ENCODE measurements around the gene PSMG3. TPM values are rescaled to one million over a fixed set of nuclear protein-coding genes. Genes with fewer than 3 reads are reported as not detected.

Gene PSMG3
- total and polyA plus RNA-seq, 2 of the 8 experiments (the other 6 are each of a cell fraction or from before 2014, with no cell fraction given): 30.2 to 62.0 TPM

DNA sequence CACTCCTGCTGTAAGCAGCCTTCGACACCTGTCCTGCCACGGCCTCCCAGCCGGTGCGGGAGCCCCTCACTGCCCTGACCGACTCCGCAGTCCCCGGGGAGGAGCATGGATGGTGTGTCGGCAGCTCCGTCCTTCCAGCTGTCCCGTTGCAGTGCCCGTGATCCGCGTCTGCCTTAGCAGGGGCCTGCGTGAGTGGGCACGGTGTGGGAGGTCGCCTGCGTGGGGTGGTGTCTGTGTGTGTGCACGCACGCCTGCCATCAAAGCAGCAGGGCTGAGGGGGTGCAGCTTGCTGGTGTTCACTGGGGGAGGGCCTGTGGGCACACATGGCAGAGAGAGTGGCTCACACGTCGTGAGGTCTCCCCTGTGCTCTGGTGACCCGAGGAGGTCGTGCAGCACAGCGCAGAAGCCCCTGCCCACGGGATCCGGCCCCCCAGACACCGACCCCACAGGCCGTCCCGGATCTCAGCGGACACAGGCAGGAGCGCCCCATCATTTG is 29.0 kb downstream of the PSMG3 start:
- 86% methylated on average over 19 of the region's 31 CpGs; no CpG with 5 or more reads in 1 of the 2 experiments for WGBS, 2 experiments (ENCODE audit: extremely low coverage in 1 of 2, insufficient coverage in 1 of 2, insufficient read length in 1 of 2, insufficient replicate concordance in 2 of 2, low coverage in 1 of 2, low lambda C conversion rate in 2 of 2, missing lambda C conversion rate in 1 of 2)
- peaks cover 9 to 19% (median 15%) of the 10 kb centered on the region in 4 experiments; a peak in 6 of 7 replicates for H3K4me1 ChIP-seq (replicated peaks in 1 of 4; ENCODE audit: control insufficient read depth in 3 of 4, insufficient read depth in 4 of 4, low read length in 3 of 4)
- peaks cover 6% of the 10 kb centered on the region; the same call in 1 of the 2 replicates for H3K79me1 ChIP-seq (ENCODE audit: low read depth, low read length)
- ChIA-PET POLR2A (ENCODE audit: partially characterized antibody) (interaction anchor here (2.6 kb wide), 1 partner anchor 12 kb away, joined by 7 read pairs; no protein-coding TSS in a partner anchor), CTCF (ENCODE audit: partially characterized antibody) (interaction anchor here (0.5 to 1.8 kb wide), 3 partner anchors 14 to 279 kb away, joined by 3 to 7 read pairs (median 3); partner anchors contain the start of gene TMEM184A)
- H4K5ac ChIP-seq (ENCODE audit: insufficient read length, low read depth, low read length): no peak overlapping the region
- H3K4me3 ChIP-seq (ENCODE audit: extremely low read depth in 1 of 4, insufficient read depth in 2 of 4, low read depth in 3 of 4, low read length in 4 of 4): no peak overlapping the region
- no peak overlapping the region for H3K27ac ChIP-seq (ENCODE audit: low read depth, low read length)
- no peaks in the 10 kb centered on the region for H3K9me3 ChIP-seq (ENCODE audit: insufficient read depth in 2 of 2, low read depth in 1 of 2, low read length in 1 of 2)
- no peak overlapping the region for H2BK5ac ChIP-seq (ENCODE audit: low read depth, low read length)
- no peak overlapping the region for H4K8ac ChIP-seq (ENCODE audit: extremely low read depth, insufficient read depth, low read length)
- peaks cover 9 to 12% of the 10 kb centered on the region in 2 experiments for H4K20me1 ChIP-seq (replicated peaks in 1 of 2; ENCODE audit: control insufficient read depth in 1 of 2, insufficient read depth in 2 of 2, low read length in 2 of 2)
- H3K4me2 ChIP-seq (ENCODE audit: insufficient read depth in 1 of 2, low read depth in 2 of 2, low read length in 2 of 2): no peak overlapping the region
- H3K27me3 ChIP-seq (replicated peaks in 1 of 4; ENCODE audit: control insufficient read depth in 3 of 4, extremely low read depth in 1 of 4, insufficient read depth in 3 of 4, low read length in 3 of 4): no peaks in the 10 kb centered on the region
- FAIRE-seq (no peak), DNase-seq (ENCODE audit: low read depth in 1 of 2, low spot score in 2 of 2) (no peak)
- H3K14ac ChIP-seq (ENCODE audit: insufficient read length): no peak overlapping the region
- no peak overlapping the region for H4K91ac ChIP-seq (replicated peaks; ENCODE audit: insufficient read length, low read length)
- H3K36me3 ChIP-seq (ENCODE audit: control insufficient read depth in 2 of 4, insufficient read depth in 4 of 4, low read length in 3 of 4): peaks cover 0 to 17% (median 0%) of the 10 kb centered on the region in 4 experiments; a peak in 4 of 8 replicates
- no peak overlapping the region for H2BK20ac ChIP-seq (ENCODE audit: low read length)
- H3K23ac ChIP-seq (ENCODE audit: insufficient read length): no peak overlapping the region
- H2AK5ac ChIP-seq (ENCODE audit: low read depth, low read length): no peak overlapping the region
- 0 out of 2 replicates have a peak overlapping the region, but pooled peaks have one; percentile 3 for H2BK12ac ChIP-seq (ENCODE audit: low read depth, low read length)
- no peaks in the 10 kb centered on the region for H3K23me2 ChIP-seq (ENCODE audit: low read depth, low read length)
- H3K9ac ChIP-seq (replicated peaks in 1 of 4; ENCODE audit: extremely low read depth in 1 of 4, low read depth in 3 of 4, low read length in 3 of 4): no peak overlapping the region
- no peak overlapping the region for H3K4ac ChIP-seq (replicated peaks; ENCODE audit: insufficient read length, low read depth, low read length)
- no peak overlapping the region for H2BK120ac ChIP-seq (replicated peaks; ENCODE audit: low read depth, low read length)
- no peak overlapping the region for H3K18ac ChIP-seq (ENCODE audit: extremely low read depth, low read length)
- peaks cover 0 to 26% of the 10 kb centered on the region in 2 experiments; a peak in 3 of 4 replicates for H3K79me2 ChIP-seq (ENCODE audit: control insufficient read depth in 1 of 2, insufficient read depth in 2 of 2, low read length in 2 of 2)
- no peak overlapping the region for H3K56ac ChIP-seq (replicated peaks; ENCODE audit: insufficient read length, low read depth, low read length)
- H2AFZ ChIP-seq (ENCODE audit: low read length): no peak overlapping the region
- H2BK15ac ChIP-seq (ENCODE audit: low read length): no peak overlapping the region
- TF ChIP-seq, protein P1, sequence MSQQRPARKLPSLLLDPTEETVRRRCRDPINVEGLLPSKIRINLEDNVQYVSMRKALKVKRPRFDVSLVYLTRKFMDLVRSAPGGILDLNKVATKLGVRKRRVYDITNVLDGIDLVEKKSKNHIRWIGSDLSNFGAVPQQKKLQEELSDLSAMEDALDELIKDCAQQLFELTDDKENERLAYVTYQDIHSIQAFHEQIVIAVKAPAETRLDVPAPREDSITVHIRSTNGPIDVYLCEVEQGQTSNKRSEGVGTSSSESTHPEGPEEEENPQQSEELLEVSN (IDR thresholded peaks at IDR 0.05): no peak
- TF ChIP-seq BACH1 (IDR thresholded peaks at IDR 0.05; ENCODE audit: low read length) (no peak), GABPA (IDR thresholded peaks at IDR 0.05; ENCODE audit: borderline replicate concordance, insufficient read depth, low read length) (no peak), MAFK (IDR thresholded peaks at IDR 0.05; ENCODE audit: low read depth, low read length) (no peak), TAF7 (optimal IDR thresholded peaks at IDR 0.05; ENCODE audit: borderline replicate concordance, low read depth, low read length) (no peak), EGR1 (IDR thresholded peaks at IDR 0.05; ENCODE audit: borderline replicate concordance, low read depth, low read length) (no peak), TAF1 (IDR thresholded peaks at IDR 0.05; ENCODE audit: low read depth, low read length) (no peak), CTBP2 (IDR thresholded peaks at IDR 0.05; ENCODE audit: borderline replicate concordance, insufficient read depth, insufficient read length, low read length) (no peak)
- TF ChIP-seq, protein P2, sequence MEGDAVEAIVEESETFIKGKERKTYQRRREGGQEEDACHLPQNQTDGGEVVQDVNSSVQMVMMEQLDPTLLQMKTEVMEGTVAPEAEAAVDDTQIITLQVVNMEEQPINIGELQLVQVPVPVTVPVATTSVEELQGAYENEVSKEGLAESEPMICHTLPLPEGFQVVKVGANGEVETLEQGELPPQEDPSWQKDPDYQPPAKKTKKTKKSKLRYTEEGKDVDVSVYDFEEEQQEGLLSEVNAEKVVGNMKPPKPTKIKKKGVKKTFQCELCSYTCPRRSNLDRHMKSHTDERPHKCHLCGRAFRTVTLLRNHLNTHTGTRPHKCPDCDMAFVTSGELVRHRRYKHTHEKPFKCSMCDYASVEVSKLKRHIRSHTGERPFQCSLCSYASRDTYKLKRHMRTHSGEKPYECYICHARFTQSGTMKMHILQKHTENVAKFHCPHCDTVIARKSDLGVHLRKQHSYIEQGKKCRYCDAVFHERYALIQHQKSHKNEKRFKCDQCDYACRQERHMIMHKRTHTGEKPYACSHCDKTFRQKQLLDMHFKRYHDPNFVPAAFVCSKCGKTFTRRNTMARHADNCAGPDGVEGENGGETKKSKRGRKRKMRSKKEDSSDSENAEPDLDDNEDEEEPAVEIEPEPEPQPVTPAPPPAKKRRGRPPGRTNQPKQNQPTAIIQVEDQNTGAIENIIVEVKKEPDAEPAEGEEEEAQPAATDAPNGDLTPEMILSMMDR (IDR thresholded peaks at IDR 0.05; ENCODE audit: control extremely low read depth in 1 of 3, insufficient read depth in 1 of 3, low read depth in 1 of 3, low read length in 3 of 3): no peak
